ENCODE data around the gene NKAP. TPM values are rescaled to one million over a fixed set of nuclear protein-coding genes. Genes with fewer than 3 reads are reported as not detected.
A peak's percentile ranks its signal among the peaks of the same experiment; 100 is the strongest.
"Not testable (repeated sequence)": the region's sequence is repeated elsewhere in the genome, so short reads cannot be mapped to it uniquely, and the experiment has no call there.

The NKAP gene
- total and polyA plus RNA-seq, 12 donors, result 4.7 to 8.6 (median 5.8) TPM

DNA sequence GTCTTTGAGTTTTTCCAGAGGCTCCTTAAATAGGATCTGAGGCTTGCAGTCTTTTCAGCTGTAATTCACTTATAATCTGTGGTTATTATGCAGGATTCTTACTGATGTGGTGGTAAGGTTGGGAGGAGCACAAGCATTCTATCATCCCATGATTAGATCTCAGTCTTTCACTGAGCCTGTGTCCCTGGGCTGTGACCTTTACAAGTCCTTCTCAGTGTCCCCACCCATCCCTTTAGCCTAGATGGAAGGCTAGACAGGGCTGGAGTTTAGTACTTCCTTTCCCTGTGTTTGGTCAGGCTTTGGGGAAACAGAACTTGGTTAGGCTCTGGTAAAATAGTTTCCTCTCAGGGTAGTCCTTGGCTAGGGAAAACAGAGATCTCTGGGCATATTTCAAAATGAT lies 17.1 kb upstream of the NKAP start:
- intact Hi-C loops (cut with DNase I), result no loop called here
- Histone ChIP-seq H3K36me3 (no peaks in the 10 kb centered on the region), H3K27ac (no peak overlapping the region), H3K4me3 (no peak overlapping the region), H3K9me3 (no peaks in the 10 kb centered on the region), H3K27me3 (peaks cover 0 to 28% (median 0%) of the 10 kb centered on the region in 7 donors), H3K4me1 (no peaks in the 10 kb centered on the region)
- DNase-seq (no peak), ATAC-seq (no peak)
- TF ChIP-seq, protein P1, sequence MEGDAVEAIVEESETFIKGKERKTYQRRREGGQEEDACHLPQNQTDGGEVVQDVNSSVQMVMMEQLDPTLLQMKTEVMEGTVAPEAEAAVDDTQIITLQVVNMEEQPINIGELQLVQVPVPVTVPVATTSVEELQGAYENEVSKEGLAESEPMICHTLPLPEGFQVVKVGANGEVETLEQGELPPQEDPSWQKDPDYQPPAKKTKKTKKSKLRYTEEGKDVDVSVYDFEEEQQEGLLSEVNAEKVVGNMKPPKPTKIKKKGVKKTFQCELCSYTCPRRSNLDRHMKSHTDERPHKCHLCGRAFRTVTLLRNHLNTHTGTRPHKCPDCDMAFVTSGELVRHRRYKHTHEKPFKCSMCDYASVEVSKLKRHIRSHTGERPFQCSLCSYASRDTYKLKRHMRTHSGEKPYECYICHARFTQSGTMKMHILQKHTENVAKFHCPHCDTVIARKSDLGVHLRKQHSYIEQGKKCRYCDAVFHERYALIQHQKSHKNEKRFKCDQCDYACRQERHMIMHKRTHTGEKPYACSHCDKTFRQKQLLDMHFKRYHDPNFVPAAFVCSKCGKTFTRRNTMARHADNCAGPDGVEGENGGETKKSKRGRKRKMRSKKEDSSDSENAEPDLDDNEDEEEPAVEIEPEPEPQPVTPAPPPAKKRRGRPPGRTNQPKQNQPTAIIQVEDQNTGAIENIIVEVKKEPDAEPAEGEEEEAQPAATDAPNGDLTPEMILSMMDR (IDR thresholded peaks at IDR 0.05), result no peak

DNA sequence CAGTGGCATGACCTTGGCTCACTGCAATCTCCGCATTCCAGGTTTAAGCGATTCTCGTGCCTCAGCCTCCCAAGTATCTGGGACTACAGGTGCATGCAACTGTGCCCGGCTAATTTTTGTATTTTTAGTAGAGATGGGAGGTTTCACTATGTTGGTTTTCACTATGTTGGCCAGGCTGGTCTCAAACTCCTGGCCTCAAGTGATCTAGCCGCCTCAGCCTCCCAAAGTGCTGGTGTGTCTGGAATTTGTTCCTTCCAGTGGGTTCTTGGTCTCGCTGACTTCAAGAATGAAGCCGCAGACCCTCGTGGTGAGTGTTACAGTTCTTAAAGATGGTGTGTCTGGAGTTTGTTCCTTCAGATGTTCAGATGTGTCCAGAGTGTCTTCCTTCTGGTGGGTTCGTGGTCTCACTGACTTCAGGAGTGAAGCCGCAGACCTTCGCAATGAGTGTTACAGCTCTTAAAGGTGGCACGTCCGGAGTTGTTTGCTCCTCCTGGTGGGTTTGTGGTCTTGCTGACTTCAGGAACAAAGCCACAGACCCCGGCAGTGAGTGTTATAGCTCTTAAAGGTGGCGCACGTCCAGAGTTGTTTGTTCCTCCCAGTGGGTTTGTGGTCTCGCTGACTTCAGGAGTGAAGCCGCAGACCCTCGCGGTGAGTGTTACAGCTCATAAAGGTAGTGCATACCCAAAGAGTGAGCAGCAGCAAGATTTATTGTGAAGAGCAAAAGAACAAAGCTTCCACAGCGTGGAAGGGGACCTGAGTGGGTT lies 12.4 kb upstream of the NKAP start:
- ATAC-seq, H3K4me3 ChIP-seq: not testable (repeated sequence)

DNA sequence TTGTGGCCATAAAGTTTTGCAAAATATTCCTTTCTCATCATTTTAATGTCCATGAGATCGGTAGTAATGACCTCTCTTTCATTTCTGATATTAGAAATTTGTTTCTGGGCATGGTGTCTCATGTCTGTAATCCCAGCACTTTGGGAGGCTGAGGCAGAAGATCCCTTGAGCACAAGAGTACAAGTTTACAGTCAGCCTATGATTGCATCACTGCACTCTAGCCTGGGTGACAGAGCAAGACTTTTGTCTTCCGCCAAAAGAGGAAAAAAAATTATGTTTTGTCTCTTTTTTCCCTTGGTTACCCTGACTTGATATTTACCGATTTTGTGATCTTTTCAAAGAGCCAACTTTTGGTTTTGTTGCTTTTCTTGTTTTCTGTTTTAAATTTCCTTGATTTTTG lies 10.8 kb upstream of the NKAP start:
- H3K27me3 ChIP-seq, result peaks cover 0 to 24% (median 0%) of the 10 kb centered on the region in 7 donors
- H3K27ac ChIP-seq, result no peak overlapping the region
- TF ChIP-seq, protein P1 (IDR thresholded peaks at IDR 0.05), result no peak
- H3K9me3 ChIP-seq, result no peaks in the 10 kb centered on the region
- WGBS, 2 donors, result 61 to 75% methylated on average over 3 of the region's 3 CpGs
- H3K36me3 ChIP-seq, result no peaks in the 10 kb centered on the region
- DNase-seq (no peak), ATAC-seq (no peak)
- intact Hi-C loops (cut with DNase I), result no loop called here
- no peaks in the 10 kb centered on the region for H3K4me1 ChIP-seq
- H3K4me3 ChIP-seq, result no peak overlapping the region

More for the DNA sequence above, 12.4 kb upstream of the NKAP start:
- intact Hi-C loops (cut with DNase I); H3K9me3 ChIP-seq; DNase-seq; H3K27ac ChIP-seq; H3K4me1 ChIP-seq; H3K36me3 ChIP-seq: not testable (repeated sequence)
- H3K27me3 ChIP-seq, result peaks cover 0 to 35% (median 0%) of the 10 kb centered on the region in 7 donors
- 86 to 88% methylated on average over 21 of the region's 21 CpGs for WGBS, 2 donors

DNA sequence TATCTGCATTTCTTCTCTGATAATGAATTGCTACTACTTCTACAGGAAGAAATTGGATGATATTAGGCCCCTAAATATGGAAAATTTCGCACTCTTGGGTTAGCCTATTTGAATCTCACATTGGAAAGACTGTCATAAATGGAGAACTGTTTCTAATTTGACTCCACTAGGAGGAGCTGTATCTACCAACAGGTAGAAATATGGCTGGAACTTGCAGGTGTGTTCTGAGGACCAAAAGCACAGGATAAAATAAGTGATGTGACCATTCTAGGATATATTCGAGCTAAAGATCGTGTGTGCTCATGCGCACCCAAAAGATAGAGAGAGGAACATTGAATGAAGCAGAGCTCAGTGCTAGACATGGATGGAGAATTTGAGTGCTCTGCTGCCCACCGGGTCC lies 4.8 kb upstream of the NKAP start:
- no peaks in the 10 kb centered on the region for H3K9me3 ChIP-seq
- WGBS, 2 donors, result 74 to 84% methylated on average over 5 of the region's 5 CpGs
- no peak for ATAC-seq
- H3K27ac ChIP-seq, result peak overlapping the region in 1 of 10 donors; percentile 6
- no peak for DNase-seq
- peaks cover 0 to 5% (median 0%) of the 10 kb centered on the region in 9 donors for H3K4me1 ChIP-seq
- TF ChIP-seq, protein P1 (IDR thresholded peaks at IDR 0.05), result peak in 1 of 9 donors; percentile 14
- H3K27me3 ChIP-seq, result peaks cover 0 to 7% (median 0%) of the 10 kb centered on the region in 7 donors
- intact Hi-C loops (cut with DNase I), result no loop called here
- no peaks in the 10 kb centered on the region for H3K36me3 ChIP-seq
- no peak overlapping the region for H3K4me3 ChIP-seq

DNA sequence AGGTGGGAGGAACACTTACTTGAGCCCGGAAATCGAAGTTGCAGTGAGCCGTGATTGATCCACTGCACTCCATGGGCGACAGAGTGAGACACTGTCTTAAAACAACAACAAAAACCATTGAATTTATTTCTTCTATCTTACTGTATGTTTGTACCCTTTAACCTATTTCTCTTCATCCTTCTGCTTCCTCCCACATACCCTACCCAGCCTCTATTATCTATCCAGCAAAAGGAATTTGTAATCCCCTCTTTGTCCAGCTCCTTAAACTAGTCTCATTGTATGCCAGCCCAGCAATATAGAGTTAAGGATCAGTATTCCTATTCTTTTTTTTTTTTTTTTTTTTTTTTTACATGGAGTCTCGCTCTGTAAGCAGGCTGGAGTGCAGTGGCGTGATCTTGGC lies 1.9 kb upstream of the NKAP start:
- TF ChIP-seq, protein P1 (IDR thresholded peaks at IDR 0.05), result no peak
- 74 to 76% methylated on average over 6 of the region's 6 CpGs for WGBS, 2 donors
- peaks cover 0 to 18% (median 12%) of the 10 kb centered on the region in 9 donors for H3K4me1 ChIP-seq
- ATAC-seq (no peak), DNase-seq (no peak)
- H3K9me3 ChIP-seq, result no peaks in the 10 kb centered on the region
- no peaks in the 10 kb centered on the region for H3K36me3 ChIP-seq
- H3K4me3 ChIP-seq, result no peak overlapping the region
- intact Hi-C loops (cut with DNase I), result no loop called here
- H3K27ac ChIP-seq, result no peak overlapping the region
- H3K27me3 ChIP-seq, result no peaks in the 10 kb centered on the region

Data from heart right ventricle (tissue), 16 donors.